ENCODE measurements around the gene TMEM132D.

TMEM132D gene

GRCh38 chr12:129185855-129186254 lies 718.0 kb downstream of the TMEM132D start:
- Histone ChIP-seq H3F3A (ENCODE audit: insufficient read depth, low read length) (no peaks in the 10 kb centered on the region), H3K27me3 (ENCODE audit: insufficient read depth, low read length) (no peaks in the 10 kb centered on the region), H3K9ac (ENCODE audit: low read length) (no peak overlapping the region), H3K79me2 (ENCODE audit: insufficient read depth, low read length) (no peaks in the 10 kb centered on the region), H4K20me1 (ENCODE audit: insufficient read depth, low read length) (no peaks in the 10 kb centered on the region), H3K9me3 (ENCODE audit: low read length) (no peaks in the 10 kb centered on the region), H3K36me3 (ENCODE audit: insufficient read depth, low read length) (no peaks in the 10 kb centered on the region), H3K4me2 (ENCODE audit: low read length) (no peak overlapping the region), H3K9me2 (ENCODE audit: low read depth, low read length) (no peaks in the 10 kb centered on the region), H3K27ac (ENCODE audit: low read depth, low read length, poor library complexity, severe bottlenecking) (no peak overlapping the region), H3K4me1 (ENCODE audit: insufficient read depth, low read length, severe bottlenecking) (no peaks in the 10 kb centered on the region), H2AFZ (ENCODE audit: low read length) (no peak overlapping the region), H3K4me3 (ENCODE audit: low read depth, low read length, poor library complexity, severe bottlenecking) (no peak overlapping the region)
- TF ChIP-seq CTCF (IDR thresholded peaks at IDR 0.05; ENCODE audit: low read length) (no peak), EZH2 (IDR thresholded peaks at IDR 0.05; ENCODE audit: borderline replicate concordance, low read length) (no peak)

DNA sequence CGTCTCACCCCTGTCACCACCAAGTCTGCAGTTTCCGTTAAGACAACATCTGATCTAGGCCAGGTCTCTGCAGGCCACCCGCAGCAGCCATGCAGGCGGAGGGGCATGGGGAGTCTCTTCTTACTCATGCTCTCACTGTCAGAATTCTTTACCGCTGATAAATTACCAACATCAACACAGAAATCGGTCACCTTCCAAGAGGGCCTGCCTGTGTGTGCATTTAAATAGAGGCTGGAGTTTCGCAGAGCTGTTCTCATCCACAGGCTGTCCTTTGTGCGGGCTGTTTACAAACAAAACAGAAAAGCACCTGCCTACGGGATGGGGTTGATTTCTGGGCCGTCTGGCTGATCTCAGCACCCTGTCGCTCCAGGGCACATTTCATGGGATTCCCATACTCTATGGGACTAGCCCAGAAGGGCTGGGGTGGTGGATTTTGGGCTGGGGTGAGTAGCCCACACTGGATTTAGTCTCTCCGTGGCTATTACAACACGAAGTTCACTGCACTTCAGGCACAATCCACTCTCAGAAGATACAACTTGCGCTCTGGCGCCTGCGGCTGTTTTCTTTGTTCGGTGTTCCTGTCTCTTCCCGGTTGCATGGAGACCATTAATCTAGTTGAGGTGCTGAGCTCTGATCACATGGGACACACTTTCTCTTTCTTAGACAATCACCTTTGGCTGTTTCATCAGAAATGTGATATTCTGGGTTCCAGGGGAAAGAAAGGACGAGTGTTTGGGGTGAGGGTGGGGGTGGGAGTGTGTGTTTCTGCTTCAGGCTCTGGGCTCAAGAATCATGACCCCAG lies 719.5 kb downstream of the TMEM132D start:
- no peak overlapping the region for H3K9ac ChIP-seq (ENCODE audit: low read length)
- no peak overlapping the region for H2AFZ ChIP-seq (ENCODE audit: low read length)
- no peaks in the 10 kb centered on the region for H3K9me3 ChIP-seq (ENCODE audit: low read length)
- no peaks in the 10 kb centered on the region for H3K79me2 ChIP-seq (ENCODE audit: insufficient read depth, low read length)
- no peak for TF ChIP-seq CTCF (IDR thresholded peaks at IDR 0.05; ENCODE audit: low read length)
- no peak for TF ChIP-seq EZH2 (IDR thresholded peaks at IDR 0.05; ENCODE audit: borderline replicate concordance, low read length)
- H3K9me2 ChIP-seq (ENCODE audit: low read depth, low read length) = no peaks in the 10 kb centered on the region
- no peaks in the 10 kb centered on the region for H3K27me3 ChIP-seq (ENCODE audit: insufficient read depth, low read length)
- no peaks in the 10 kb centered on the region for H3K4me1 ChIP-seq (ENCODE audit: insufficient read depth, low read length, severe bottlenecking)
- no peaks in the 10 kb centered on the region for H3K36me3 ChIP-seq (ENCODE audit: insufficient read depth, low read length)
- no peak overlapping the region for H3K4me2 ChIP-seq (ENCODE audit: low read length)
- no peak overlapping the region for H3K4me3 ChIP-seq (ENCODE audit: low read depth, low read length, poor library complexity, severe bottlenecking)
- no peaks in the 10 kb centered on the region for H4K20me1 ChIP-seq (ENCODE audit: insufficient read depth, low read length)
- no peak overlapping the region for H3K27ac ChIP-seq (ENCODE audit: low read depth, low read length, poor library complexity, severe bottlenecking)
- H3F3A ChIP-seq (ENCODE audit: insufficient read depth, low read length) = no peaks in the 10 kb centered on the region

DNA sequence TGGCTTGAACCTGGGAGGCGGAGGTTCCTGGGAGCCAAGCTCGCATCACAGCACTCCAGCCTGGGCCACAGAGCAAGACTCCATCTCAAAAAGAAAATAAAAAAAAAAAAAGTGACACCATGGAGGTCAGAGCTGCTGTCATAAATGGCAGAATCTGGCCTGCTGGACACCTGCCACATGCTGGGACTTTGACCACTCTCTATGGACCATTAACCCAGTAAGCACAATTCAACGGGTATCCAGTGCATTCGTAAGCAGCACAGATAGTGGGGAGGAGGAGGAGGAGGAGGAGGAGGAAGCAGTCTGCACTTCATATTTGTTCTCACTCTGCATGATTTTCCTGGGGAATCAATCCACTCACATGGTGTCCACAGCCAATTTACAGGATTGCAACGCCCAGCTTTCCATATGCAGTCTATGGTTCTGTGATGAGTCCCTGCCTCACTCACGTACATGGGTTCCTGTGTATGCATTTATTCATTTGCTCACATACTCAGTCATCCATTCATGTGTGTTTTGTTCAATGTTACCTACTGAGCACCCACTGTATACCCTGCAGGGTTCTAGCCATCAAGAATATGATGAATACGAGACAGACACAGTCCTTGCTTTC lies 723.8 kb downstream of the TMEM132D start:
- H3K9ac ChIP-seq (ENCODE audit: low read length) = no peak overlapping the region
- no peaks in the 10 kb centered on the region for H3K27me3 ChIP-seq (ENCODE audit: insufficient read depth, low read length)
- H3K79me2 ChIP-seq (ENCODE audit: insufficient read depth, low read length) = no peaks in the 10 kb centered on the region
- H4K20me1 ChIP-seq (ENCODE audit: insufficient read depth, low read length) = no peaks in the 10 kb centered on the region
- no peak overlapping the region for H2AFZ ChIP-seq (ENCODE audit: low read length)
- H3K9me3 ChIP-seq (ENCODE audit: low read length) = no peaks in the 10 kb centered on the region
- H3K4me3 ChIP-seq (ENCODE audit: low read depth, low read length, poor library complexity, severe bottlenecking) = no peak overlapping the region
- H3K4me2 ChIP-seq (ENCODE audit: low read length) = no peak overlapping the region
- no peak overlapping the region for H3K27ac ChIP-seq (ENCODE audit: low read depth, low read length, poor library complexity, severe bottlenecking)
- no peaks in the 10 kb centered on the region for H3K4me1 ChIP-seq (ENCODE audit: insufficient read depth, low read length, severe bottlenecking)
- H3K36me3 ChIP-seq (ENCODE audit: insufficient read depth, low read length) = no peaks in the 10 kb centered on the region
- H3F3A ChIP-seq (ENCODE audit: insufficient read depth, low read length) = no peaks in the 10 kb centered on the region
- no peaks in the 10 kb centered on the region for H3K9me2 ChIP-seq (ENCODE audit: low read depth, low read length)
- TF ChIP-seq EZH2 (IDR thresholded peaks at IDR 0.05; ENCODE audit: borderline replicate concordance, low read length) = no peak
- TF ChIP-seq CTCF (IDR thresholded peaks at IDR 0.05; ENCODE audit: low read length) = no peak
